H1 (cell line): ENCODE results near the gene ACAP2. TPM values are rescaled to one million over a fixed set of nuclear protein-coding genes. Genes with fewer than 3 reads are reported as not detected.

Source experiments
- BACH1 ChIP-seq: IDR thresholded peaks from 2 replicates; pipeline ENCODE4 v1.6.1; 2012; ENCODE audit warnings: low read length, improper control_type of control experiment
- EGR1 ChIP-seq: IDR thresholded peaks from 2 replicates; pipeline ENCODE4 v1.6.1; 2011; ENCODE audit warnings: low read depth, low read length, borderline replicate concordance
- EP300 ChIP-seq, 2 experiments: IDR thresholded peaks; 1 replicate in 1 of 2; 2 replicates in 1 of 2; pipeline ENCODE4 v1.6.1; 2011 to 2012; ENCODE audit warnings: low read depth in 2 of 2, low read length in 2 of 2, mild to moderate bottlenecking in 2 of 2, borderline replicate concordance in 1 of 2, inconsistent platforms in 1 of 2, moderate library complexity in 1 of 2
- HDAC6 ChIP-seq: IDR thresholded peaks from one replicate; pipeline ENCODE4 v1.7.1; 2012; ENCODE audit warnings: low read depth, mild to moderate bottlenecking, inconsistent platforms, low read length, moderate library complexity
- MAFK ChIP-seq: IDR thresholded peaks from 2 replicates; pipeline ENCODE4 v1.6.1; 2012; ENCODE audit warnings: low read depth, mild to moderate bottlenecking, improper control_type of control experiment, low read length
- polyA plus RNA-seq, 7 experiments: library from polyadenylated mRNA; depleted of rRNA in 3 of 7; stranded (reverse) in 5 of 7; unstranded in 2 of 7; fragments of >200 nt in 5 of 7; fragments of 200-250 nt in 2 of 7; gene quantifications; 1 replicate in 5 of 7; 2 replicates in 1 of 7; 4 replicates in 1 of 7; pipeline versions ENCODE4 v1.2.1 to v1.2.3, GENCODE V29; 2011 to 2013; ENCODE audit warnings: missing spikeins in 2 of 7, mixed read lengths in 2 of 7
- total RNA-seq: library from RNA; stranded (reverse); fragmentation: NEBNext Ultra II Directional; extraction: Animal tissue kit (Norgen Biotek cat#: 25700); gene quantifications from 2 replicates; pipeline ENCODE4 v1.2.1, GENCODE V29; 2021

ACAP2 gene
- total and polyA plus RNA-seq, 2 of the 8 experiments (the other 6 are each of a cell fraction or from before 2014, with no cell fraction given): 7.7 to 37.3 TPM

DNA sequence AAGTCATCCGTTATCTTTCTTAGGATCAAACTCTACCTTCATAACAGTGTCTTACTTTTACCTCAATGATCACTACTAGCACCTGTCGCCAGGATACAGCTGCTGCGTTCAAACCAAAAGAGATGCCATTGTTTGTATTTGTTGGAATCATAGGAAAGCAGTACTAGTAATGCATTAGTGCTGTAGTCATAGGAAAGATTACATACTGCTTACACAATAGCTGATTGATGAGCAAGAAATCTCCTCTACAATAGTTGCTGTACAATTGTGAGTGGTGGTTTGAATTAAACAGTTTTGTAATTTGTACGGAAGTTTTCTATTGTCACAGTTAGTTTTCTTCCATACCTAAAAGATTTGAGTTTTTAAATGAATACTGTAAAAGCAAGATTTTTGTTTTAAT, 21.4 kb downstream of the ACAP2 start (continued):
- TF ChIP-seq EGR1: no peak
- TF ChIP-seq MAFK: no peak
- TF ChIP-seq EP300 (IDR thresholded peaks at IDR 0.05; ENCODE audit: borderline replicate concordance in 1 of 2, low read depth in 2 of 2, low read length in 2 of 2): no peak
- no peak for TF ChIP-seq BACH1
- no peak for TF ChIP-seq HDAC6
